A673 (cell line): ENCODE measurements around the gene RPL14. TPM values are rescaled to one million over a fixed set of nuclear protein-coding genes. Genes with fewer than 3 reads are reported as not detected.

ENCODE experiments used
- BruUV-seq: library from RNA; stranded (reverse); fragments of 400-500 nt; replicated peaks from 2 replicates; lab custom pipeline; 2021; lab: Mats Ljungman, UMichigan
- CTCF ChIA-PET: fragments of 300-600 bp; sonication (Branson Sonifier 250); formaldehyde crosslinking; loops from one replicate; lab custom pipeline; 2022; ENCODE audit warnings: antibody characterized with exemption; lab: Charles Lee
- POLR2A ChIA-PET: fragments of 300-600 bp; sonication (Branson Sonifier 250); formaldehyde crosslinking; loops from one replicate; lab custom pipeline; 2022; ENCODE audit warnings: antibody characterized with exemption; ENCODE audit not compliant: low non-redundant PET; lab: Charles Lee
- DNase-seq: peaks from one replicate; pipeline ENCODE4 v3.0.0-alpha.2; 2015; ENCODE audit warnings: low spot score
- H3K27ac ChIP-seq: fragments of 200-600 bp; sonication (generic); 2 replicates; pipeline ENCODE4 v1.5.1; 2016; ENCODE audit warnings: mixed run types, low read depth, mild to moderate bottlenecking, mixed read lengths, antibody characterized with exemption, low read length; ENCODE audit not compliant: poor library complexity, severe bottlenecking
- H3K27me3 ChIP-seq: fragments of 200-600 bp; sonication (generic); replicated peaks from 2 replicates; pipeline ENCODE4 v1.6.1; 2017; ENCODE audit warnings: mixed run types, low read depth, mild to moderate bottlenecking, mixed read lengths, antibody characterized with exemption, low read length; ENCODE audit not compliant: insufficient read depth, poor library complexity
- H3K36me3 ChIP-seq: fragments of 200-600 bp; sonication (generic); 2 replicates; pipeline ENCODE4 v1.6.1; 2016; ENCODE audit warnings: mixed run types, mild to moderate bottlenecking, mixed read lengths, antibody characterized with exemption, low read length; ENCODE audit not compliant: insufficient read depth, poor library complexity, severe bottlenecking
- H3K4me1 ChIP-seq: fragments of 200-600 bp; sonication (generic); 2 replicates; pipeline ENCODE4 v1.6.1; 2017; ENCODE audit warnings: mixed run types, mild to moderate bottlenecking, mixed read lengths, antibody characterized with exemption, low read length; ENCODE audit not compliant: insufficient read depth, poor library complexity, severe bottlenecking
- H3K4me3 ChIP-seq: fragments of 200-600 bp; sonication (generic); 2 replicates; pipeline ENCODE4 v1.5.1; 2016; ENCODE audit warnings: low read depth, mixed run types, mild to moderate bottlenecking, mixed read lengths, low read length; ENCODE audit not compliant: poor library complexity, severe bottlenecking
- H3K9me3 ChIP-seq: fragments of 200-600 bp; sonication (generic); 2 replicates; pipeline ENCODE4 v1.6.1; 2016; ENCODE audit warnings: mixed run types, low read depth, mild to moderate bottlenecking, mixed read lengths, antibody characterized with exemption, low read length; ENCODE audit not compliant: poor library complexity, severe bottlenecking
- EZH2 ChIP-seq: fragments of 200-600 bp; sonication (generic); IDR thresholded peaks from 2 replicates; pipeline ENCODE4 v1.6.1; 2017; ENCODE audit warnings: borderline replicate concordance, low read depth, mild to moderate bottlenecking, mixed read lengths, antibody characterized with exemption, low read length; ENCODE audit not compliant: poor library complexity, severe bottlenecking
- intact Hi-C: fragments of 100-400 bp; cut with micrococcal nuclease; formaldehyde crosslinking; loops from one replicate; pipeline ENCODE4 v1.10.0; 2022; ENCODE audit not compliant: unreplicated experiment
- total RNA-seq: library from RNA; stranded (reverse); gene quantifications from 2 replicates; pipeline ENCODE4 v1.2.3, GENCODE V29; 2021
- TF ChIP-seq, protein P1 (sequence below): fragments of 300-800, 200-600 bp; sonication (generic); conservative IDR thresholded peaks from 2 replicates; pipeline ENCODE4 v1.5.1; 2017; ENCODE audit warnings: low read depth, mild to moderate bottlenecking, antibody characterized with exemption, low read length, moderate library complexity, mixed read lengths

Gene RPL14
- total RNA-seq, 1 experiment from 2014 or later: 980 TPM

DNA sequence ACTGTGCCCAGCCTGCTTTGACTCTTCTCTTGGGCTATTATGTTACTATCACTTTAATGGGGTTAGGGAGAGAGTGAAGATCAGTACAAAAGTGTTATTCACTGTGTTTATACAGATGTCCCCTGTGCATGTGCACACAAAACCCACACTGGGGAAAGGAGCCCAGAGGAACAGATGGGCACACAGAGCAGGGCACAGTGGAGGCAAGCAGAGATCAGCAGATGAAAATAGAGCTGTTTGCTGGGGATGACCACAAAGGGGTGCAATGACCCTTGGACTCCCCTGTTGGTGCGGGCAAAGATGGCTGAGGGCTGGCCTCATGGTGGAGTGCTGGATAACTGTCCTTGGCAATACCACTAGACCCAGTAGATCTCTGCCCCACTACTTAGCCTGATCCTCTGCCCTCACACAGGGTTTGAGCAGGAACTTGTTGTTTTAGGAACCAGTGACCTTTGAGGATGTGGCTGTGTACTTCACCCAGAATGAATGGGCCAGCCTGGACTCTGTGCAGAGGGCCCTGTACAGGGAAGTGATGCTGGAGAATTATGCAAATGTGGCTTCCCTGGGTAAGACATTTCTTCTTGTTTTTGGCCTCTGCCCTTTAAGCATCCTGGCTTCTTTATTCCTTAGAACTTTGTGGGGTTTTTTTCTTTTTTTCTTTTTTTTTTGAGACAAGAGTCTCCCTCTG is 54.0 kb downstream of the RPL14 start:
- ChIA-PET CTCF (no interaction called here), POLR2A (no interaction called here)
- no peak overlapping the region for H3K27ac ChIP-seq
- TF ChIP-seq, protein P1, sequence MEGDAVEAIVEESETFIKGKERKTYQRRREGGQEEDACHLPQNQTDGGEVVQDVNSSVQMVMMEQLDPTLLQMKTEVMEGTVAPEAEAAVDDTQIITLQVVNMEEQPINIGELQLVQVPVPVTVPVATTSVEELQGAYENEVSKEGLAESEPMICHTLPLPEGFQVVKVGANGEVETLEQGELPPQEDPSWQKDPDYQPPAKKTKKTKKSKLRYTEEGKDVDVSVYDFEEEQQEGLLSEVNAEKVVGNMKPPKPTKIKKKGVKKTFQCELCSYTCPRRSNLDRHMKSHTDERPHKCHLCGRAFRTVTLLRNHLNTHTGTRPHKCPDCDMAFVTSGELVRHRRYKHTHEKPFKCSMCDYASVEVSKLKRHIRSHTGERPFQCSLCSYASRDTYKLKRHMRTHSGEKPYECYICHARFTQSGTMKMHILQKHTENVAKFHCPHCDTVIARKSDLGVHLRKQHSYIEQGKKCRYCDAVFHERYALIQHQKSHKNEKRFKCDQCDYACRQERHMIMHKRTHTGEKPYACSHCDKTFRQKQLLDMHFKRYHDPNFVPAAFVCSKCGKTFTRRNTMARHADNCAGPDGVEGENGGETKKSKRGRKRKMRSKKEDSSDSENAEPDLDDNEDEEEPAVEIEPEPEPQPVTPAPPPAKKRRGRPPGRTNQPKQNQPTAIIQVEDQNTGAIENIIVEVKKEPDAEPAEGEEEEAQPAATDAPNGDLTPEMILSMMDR: no peak
- no peak for TF ChIP-seq EZH2
- peaks cover 3% of the 10 kb centered on the region for H3K36me3 ChIP-seq
- no TSS peak for BruUV-seq
- no peak overlapping the region for H3K4me3 ChIP-seq
- H3K9me3 ChIP-seq: no peaks in the 10 kb centered on the region
- no peak for DNase-seq
- intact Hi-C loops: no loop called here
- no peaks in the 10 kb centered on the region for H3K27me3 ChIP-seq
- no peaks in the 10 kb centered on the region for H3K4me1 ChIP-seq

DNA sequence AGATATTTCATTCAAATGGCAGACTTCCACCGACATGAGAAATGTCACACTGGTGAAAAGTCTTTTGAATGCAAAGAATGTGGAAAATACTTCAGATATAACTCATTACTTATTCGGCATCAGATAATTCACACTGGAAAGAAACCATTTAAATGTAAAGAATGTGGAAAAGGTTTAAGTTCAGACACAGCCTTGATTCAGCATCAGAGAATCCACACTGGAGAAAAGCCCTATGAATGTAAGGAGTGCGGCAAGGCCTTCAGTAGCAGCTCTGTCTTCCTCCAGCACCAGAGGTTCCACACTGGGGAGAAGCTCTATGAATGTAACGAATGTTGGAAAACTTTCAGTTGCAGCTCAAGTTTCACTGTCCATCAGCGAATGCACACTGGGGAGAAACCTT is 59.1 kb downstream of the RPL14 start:
- ChIA-PET POLR2A (no interaction called here), CTCF (no interaction called here)
- TF ChIP-seq, protein P1: no peak
- no peak for TF ChIP-seq EZH2
- BruUV-seq: TSS peak; percentile 26
- DNase-seq: no peak
- Histone ChIP-seq H3K4me3 (no peak overlapping the region), H3K4me1 (no peaks in the 10 kb centered on the region), H3K9me3 (no peaks in the 10 kb centered on the region), H3K27ac (no peak overlapping the region), H3K36me3 (no peaks in the 10 kb centered on the region), H3K27me3 (no peaks in the 10 kb centered on the region)
- intact Hi-C loops: no loop called here

DNA sequence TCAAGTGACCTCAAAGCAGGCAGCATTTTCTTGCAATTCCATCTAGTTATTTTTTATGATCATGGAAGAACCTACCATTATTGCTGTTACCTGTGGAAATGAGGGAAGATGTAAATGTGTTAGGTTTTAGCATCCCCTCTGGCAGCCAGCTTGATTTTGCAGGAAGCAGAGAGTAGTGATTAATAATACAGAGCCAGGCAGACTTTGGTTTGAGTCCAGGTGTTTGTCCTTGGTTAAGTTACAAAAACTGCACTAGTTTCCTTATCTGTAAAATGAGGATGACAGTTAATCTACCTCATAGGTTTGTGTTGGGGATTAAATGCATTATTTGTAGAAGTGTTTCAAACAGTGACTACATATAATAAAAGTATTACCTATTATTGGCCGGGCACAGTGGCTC is 60.9 kb downstream of the RPL14 start:
- ChIA-PET POLR2A (no interaction called here), CTCF (no interaction called here)
- Histone ChIP-seq H3K4me1 (no peaks in the 10 kb centered on the region), H3K27me3 (no peaks in the 10 kb centered on the region), H3K36me3 (no peaks in the 10 kb centered on the region), H3K27ac (no peak overlapping the region), H3K9me3 (no peaks in the 10 kb centered on the region), H3K4me3 (no peak overlapping the region)
- intact Hi-C loops: no loop called here
- no peak for TF ChIP-seq EZH2
- TF ChIP-seq, protein P1: no peak
- BruUV-seq: no TSS peak
- DNase-seq: no peak

Other genes starting within 250 kb of the RPL14 start
- 32.1 and 34.4 TPM in 2 replicates for gene EIF1B, start 147.6 kb upstream of the RPL14 start, total RNA-seq
- 0.54 and 1.3 TPM in 2 replicates for gene ENTPD3, start 70.2 kb upstream of the RPL14 start, total RNA-seq
- 3.3 and 4.3 TPM in 2 replicates for gene ZNF619, start 19.8 kb downstream of the RPL14 start, total RNA-seq
- 6.0 and 7.9 TPM in 2 replicates for gene ZNF620, start 48.7 kb downstream of the RPL14 start, total RNA-seq
- gene ZNF621, start 67.6 kb downstream of the RPL14 start, total RNA-seq: 9.9 and 11.6 TPM in 2 replicates